Measurements from ENCODE around the gene COL7A1.

Gene COL7A1

DNA sequence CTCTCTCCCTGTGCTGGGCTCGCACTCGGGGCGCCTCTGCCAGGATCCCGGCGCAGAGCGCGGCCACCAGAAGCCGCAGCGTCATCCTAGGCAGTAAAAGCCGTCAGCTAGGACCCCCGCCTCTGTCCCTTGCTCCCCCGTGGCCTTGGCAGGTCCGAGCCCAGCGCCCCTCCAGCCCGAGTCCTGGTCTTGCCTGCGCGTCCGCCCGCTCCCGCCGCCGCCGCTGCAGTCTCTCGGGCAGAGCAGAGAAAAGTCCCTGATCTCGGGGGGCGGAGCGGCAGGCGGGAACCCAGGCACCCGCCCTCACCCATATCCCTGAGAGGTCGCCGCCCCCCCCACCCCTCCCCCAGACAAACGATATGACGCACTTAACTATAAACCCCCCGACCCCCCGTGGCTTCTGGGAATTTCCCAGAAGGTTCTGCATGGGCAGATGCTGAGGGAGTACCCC lies at the start of gene COL7A1:
Gene COL7A1, minus strand, starts transcription at position 255 of the 451 bp plus-strand sequence. Its CDS starts 170 bp downstream, at position 85.
- DNase-seq (ENCODE audit: low read depth), result no peak

DNA sequence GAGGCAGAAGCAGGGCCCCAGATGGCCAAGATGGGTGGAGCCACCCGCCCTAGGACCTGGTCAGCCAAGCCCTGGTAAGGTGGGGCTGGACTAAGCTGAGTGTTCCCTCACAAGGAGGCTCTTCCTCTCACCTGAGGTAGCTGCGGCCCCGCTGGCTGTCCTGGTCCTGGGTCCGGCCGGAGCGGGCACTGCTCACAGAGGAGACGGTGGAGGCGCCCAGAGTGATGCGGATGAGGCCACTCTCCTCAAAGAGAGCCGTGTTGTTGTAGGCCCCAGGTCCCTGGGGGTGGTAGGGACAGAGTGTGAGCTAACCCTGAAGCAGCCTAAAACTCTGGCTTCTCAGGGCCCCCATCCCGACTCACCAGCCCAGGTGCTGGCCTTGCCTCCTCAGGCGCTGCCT lies 47.5 kb upstream of the COL7A1 start:
- DNase-seq (ENCODE audit: low read depth), result no peak

DNA sequence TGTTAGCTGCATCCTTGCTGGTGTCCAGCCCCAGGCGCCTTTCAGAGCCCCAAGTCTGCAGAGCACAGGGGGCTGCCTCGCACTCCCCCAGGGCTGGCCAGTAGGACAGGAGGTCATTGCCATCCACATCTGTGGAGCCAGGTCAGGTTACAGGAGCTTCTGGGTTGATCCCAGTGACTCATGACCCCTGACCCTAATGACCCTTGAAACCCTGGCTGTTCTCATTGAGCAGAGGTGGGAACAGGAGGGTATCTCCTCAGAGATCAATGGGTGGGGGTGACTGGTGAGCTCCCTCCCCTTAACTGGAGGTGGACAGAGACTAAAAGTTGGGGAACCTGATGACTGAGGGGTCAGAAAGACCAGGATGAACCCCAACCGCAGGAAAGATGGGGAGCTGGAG lies 46.3 kb upstream of the COL7A1 start:
- no peak for DNase-seq (ENCODE audit: low read depth)

DNA sequence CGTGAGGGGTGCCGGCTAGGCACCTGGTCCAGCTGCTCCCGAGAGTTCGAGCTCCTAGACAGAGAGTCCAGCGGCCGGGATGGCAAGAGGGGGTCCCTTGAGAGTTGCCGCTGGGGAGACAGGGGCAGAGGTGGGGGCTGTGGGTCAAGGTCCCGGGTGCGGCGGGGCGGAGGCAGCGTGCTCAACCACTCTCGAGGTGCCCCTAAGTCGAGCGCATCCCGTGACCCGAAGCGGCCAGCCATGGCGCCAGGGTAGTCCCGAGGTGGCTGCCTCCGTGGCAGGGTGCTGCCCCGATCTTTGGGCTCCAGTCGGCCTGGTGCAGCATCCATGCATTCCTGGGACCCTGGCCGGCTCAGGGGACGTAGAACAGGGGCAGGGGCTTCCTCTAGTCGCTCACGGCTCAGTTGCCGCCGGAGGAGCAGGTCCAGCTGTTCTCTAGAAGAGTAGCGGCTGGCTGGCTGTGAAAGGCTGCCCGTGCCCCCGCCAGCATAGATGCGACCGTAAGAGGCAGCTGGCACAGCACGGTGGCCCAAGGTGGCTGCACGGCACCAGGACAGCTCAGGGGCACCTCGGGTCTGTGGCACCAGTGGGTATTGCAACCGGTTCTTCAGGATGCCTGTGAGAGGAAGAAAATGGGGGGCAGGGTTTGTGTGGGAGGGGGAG lies 44.9 kb upstream of the COL7A1 start:
- DNase-seq (ENCODE audit: low read depth), result no peak

DNA sequence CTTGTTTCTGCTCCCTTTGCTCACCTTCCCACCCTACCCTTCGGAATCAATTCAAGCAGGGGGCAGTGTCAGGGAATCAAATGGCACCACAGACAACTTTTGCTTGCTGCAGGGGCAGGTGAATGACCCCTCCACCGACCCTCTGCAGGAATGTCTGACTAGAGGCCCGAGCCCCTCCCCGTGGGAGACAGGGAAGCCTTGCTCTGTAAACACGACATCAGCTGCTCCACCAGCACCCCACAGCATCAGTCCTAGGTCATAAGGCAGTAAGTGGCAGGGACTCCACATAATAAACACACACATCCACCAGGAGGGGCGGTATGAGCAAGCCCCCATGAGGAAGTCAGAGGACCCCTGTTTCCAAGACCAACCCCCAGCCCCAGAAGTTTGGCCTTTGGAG lies 42.2 kb upstream of the COL7A1 start:
- no peak for DNase-seq (ENCODE audit: low read depth)

DNA sequence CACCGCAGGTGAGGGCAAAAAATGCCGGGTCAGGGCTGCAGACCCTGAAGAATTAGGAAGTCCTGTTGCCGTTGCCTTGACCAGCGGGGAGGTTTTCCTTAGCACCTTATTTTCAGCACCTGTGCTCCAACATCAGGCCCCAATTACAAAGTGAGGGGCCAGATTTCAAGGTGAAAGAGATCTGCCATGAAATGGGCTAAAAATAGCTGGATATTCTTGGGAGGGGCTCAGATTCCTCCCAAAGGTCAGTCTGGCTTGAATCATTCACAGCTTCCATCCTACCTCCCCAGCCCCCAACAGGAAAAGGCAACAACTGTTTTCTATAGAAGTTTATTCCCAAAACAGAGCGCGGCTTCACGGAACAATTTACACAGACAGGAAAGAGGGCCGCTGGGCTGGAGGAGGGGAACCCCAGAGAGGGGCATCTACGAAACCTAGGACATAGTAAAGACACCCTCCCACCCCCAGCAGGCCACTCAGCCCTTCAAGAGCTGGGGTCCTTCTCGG lies 41.1 kb upstream of the COL7A1 start:
- no peak for DNase-seq (ENCODE audit: low read depth)

DNA sequence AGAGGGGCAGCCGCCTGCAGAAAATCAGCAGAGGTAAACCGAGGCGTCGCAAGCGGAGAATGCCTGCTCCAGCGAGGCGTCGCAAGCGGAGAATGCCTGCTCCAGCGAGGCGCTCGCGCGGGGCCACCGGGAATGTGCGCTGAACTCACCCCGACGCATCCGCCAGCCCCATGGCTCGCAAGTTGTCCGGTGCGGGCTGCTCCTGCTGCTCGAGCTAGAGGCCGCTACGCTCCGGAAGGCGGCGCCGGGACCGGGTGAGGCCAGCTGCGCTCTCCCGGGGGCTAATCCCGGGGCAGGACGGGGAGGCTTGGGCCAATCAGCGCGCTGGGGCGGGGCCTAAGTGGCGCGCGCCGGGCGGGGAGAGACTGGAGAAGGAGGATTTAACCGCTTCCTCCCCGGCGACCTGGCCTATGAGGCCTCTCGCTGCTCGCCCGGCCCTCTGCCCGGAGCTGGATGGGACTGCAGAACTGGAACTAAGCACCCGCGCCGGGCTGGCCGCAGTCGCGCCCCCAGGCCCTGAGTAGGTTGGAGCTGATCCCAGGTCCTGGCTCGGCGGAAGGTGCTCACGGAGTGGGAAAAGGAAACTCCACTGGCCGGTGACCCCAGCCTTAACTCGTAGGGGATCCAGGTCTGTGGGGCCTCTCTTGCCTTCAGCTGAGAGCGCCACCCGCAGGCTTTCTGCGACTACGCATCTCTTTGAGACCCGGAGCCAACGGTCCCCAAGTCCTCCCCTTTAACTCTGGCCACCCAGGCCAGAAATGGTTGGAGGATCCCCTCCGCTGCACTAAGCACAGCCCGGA lies 40.3 kb upstream of the COL7A1 start, which contains the start of gene SLC26A6:
Gene SLC26A6, minus strand, starts transcription at position 240 of the 800 bp plus-strand sequence. Its CDS starts 68 bp downstream, at position 172.
- peak; percentile 92 for DNase-seq (ENCODE audit: low read depth)

DNA sequence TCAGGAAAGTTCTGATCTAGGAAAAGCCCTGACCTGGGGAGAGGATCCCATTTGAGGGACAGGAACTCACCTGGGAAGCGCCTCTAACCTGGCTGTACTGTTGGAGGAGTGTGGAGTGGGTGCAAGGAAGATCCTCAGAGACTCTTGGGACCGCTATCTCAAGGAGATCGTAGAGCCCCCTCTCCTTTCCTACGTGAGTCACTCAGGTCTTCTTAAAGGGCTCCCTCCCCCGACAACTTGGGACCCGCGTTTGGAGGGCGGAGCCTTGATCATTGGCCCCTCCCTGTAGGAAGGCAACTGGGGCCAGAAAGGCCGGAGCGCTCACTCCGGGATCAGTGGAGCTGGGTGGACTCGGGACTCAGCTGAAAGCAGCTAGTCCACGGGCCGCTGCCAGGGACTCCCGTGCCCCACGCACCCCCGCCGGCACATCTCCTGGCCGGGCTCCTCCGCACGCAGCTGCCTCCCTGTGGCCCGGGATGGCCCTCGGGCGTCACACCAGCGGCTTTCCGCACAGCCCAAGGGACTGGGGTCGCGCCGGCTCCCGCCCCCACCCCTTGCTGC lies 39.6 kb upstream of the COL7A1 start:
- peak; percentile 54 for DNase-seq (ENCODE audit: low read depth)

DNA sequence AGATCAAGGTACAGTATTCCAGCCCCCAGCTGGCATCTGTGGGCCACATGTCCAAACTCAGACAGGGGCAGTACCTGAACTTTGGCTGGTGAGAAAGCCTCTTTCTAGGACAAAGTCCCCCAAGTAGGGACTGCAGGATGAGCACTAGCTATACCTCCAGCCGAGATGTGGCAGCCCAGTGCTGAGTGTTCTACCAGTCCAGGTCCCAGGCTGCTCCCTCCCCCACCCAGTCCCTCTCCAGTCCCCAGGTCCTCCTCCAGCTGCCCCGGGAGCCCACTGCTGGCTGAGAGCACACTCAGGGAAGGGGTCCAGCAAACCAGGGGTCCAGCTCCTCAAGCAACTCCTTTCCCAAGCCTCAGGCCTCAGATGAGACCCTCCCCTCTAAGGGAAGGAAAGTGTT lies 38.6 kb upstream of the COL7A1 start:
- no peak for DNase-seq (ENCODE audit: low read depth)

DNA sequence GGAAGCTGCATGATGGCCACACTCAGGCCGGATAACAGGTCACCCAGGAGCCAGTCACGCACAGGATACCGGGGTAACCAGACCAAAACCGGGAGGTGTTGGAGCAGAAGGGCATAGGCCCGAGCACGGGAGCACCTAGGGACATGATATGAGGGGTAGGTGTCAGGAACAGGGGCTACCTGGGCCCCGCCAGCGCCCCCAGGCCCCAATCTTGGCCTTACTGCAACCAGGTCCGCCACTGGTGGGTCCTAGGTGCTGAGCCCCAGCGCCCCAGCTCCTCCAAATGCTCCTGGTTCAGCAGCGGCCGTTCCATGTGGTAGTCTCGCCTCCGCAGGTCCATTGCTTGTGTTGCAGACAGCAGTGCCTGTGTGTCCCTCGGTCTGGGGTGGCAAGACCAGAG lies 38.1 kb upstream of the COL7A1 start:
- DNase-seq (ENCODE audit: low read depth), result no peak

DNA sequence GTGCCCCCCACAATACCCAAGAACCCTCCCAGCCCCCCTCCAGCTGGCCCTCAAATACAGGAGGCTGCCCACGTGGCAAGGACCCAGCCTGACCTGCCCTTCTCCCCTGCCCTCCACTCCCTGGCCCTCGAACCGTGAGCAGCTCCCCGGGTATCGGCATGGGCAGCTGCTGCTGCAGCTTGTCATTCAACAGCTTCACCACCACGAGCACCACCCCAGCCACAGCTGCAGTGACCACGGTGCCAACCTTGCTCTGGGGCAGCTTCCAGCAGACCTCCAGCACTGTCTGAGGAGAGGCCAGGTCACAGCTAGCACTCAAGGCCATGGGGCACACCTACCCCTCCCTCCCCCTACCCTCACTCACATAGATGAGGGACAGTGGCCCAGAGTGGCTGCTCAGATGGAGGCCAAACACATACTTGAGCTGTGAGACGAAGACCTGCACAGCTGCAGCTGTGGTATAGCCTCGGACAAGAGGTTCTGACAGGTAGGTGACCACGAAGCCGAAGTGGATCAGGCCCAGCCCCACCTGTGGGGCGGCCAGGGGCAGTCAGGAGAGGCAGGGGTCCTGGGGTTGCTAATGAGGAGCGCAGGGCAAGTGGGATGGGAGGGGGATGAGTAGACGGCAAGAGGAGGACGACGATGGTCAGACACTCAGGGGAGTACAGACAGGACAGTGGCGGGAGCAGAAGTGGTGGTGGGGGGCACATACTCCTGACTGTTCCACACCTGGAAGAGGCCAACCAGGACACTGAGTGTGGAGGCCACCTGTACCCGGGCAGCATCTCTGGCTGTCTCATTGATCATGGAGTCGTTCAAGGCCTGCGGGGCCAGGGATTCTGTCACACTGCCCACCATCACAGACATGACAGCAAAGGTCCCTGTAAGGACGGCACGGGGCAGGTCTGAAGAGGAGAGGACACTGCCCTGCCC lies 36.7 kb upstream of the COL7A1 start:
- no peak for DNase-seq (ENCODE audit: low read depth)

DNA sequence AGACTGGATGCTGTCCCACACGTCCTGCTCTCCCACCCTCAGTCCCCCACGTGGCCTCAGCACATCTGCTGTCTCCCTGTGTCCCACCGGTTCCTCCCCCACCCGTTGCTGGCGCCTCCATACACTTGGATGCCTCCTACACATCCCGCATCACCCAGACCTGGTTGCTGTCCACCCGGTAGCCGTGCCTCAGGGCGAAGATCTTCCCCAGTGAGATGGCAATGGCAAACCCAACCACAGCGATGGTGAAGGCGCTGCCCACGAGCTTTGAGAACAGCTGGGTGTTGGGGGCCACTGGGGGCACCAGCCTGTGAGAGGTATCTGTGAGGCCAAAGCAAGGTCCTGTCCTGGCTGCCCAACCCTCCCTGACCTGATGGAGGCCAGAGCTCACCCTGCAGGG lies 35.7 kb upstream of the COL7A1 start:
- no peak for DNase-seq (ENCODE audit: low read depth)

DNA sequence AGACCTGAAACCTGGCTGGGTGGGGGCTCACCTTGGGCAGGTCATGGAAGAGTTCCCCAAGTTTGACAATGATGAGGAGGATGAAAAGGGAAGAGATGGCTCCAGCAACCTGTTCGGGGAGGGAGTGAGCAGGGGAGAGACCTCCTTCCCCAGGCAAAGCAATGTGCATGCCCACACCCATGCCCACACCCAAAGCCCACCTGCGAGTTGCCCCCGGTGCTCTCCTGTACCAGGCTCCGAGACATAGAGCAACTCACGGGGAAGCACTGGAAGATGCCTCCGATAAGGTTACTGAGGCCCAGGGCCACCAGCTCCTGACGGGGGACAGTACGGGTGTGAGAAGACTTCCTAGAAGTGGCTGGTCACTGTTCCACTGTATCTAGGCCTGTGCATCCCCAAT lies 35.3 kb upstream of the COL7A1 start:
- no peak for DNase-seq (ENCODE audit: low read depth)

DNA sequence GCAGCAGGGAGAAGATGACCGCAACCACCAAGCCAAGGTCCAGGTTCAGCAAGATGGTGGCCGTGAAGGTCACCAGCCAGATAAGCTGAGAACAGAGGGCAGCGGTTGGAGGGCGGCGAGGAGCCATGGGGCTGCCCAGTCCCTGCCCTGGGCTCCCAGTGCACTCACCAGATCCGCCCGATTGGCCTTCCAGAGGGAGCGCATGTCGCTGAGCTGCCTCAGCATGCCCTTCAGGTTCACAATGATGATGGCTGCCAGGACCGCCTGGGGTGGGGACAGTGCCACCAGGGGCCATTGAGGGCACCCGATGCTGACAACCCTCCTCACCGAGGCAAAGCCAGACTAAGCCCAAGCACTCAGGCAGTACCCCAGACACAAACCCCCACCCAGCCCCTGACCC lies 34.8 kb upstream of the COL7A1 start:
- no peak for DNase-seq (ENCODE audit: low read depth)

DNA sequence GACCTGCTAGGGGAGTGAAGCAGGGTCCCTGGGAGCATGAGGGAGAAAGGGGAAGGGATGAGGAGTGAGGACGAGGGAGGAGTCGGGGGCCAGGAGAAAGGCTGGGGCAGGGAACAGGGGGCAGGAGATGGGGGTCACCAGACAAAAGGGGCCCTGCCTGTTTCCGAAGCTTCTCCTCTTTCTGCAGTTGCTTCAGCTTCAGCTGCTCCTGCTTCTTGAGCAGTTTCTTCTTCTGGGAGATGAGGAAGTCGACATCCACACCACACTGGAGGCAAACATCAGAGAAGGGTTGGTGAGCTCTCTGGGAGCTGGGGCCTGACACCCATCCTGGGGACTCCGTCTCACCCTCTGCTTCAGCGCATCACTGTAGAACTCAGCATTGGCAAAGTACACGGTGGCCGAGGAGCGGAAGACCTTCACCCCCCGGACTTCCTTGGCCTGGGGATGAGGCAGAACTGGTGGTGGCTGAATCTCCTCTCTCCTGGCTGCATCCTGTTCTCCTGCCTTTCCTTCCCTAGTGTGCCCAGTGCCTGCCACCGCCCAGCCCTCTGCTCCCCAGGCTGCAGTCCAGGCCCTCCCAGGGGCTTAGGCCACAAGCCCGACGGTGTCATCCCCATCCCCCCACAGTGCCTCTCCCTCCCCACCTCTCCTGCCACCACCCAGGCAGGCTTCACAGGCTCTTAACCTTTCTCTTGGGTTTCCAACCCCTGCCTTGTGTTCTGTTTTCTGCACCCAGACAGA lies 33.3 kb upstream of the COL7A1 start:
- DNase-seq (ENCODE audit: low read depth), result no peak

DNA sequence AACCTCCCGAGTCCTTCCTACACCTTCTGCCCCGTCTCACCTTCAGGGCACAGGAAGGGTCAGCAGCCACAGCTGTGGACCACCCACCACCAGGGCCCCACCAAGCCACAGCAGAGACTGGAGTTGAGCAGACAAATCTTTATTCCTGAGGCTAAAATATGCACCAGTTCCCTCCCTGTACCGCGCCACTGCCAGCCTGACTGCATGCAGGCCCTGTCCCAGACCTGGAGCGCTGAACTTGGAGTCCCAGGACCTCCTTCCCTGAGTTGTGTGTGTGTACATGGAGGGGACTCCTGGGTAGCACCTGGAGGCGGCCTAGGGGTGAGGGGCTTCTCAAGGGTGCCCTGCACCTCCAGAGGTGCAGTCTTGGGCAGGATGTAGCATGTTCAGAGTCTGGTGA lies 30.5 kb upstream of the COL7A1 start:
- DNase-seq (ENCODE audit: low read depth), result no peak

DNA sequence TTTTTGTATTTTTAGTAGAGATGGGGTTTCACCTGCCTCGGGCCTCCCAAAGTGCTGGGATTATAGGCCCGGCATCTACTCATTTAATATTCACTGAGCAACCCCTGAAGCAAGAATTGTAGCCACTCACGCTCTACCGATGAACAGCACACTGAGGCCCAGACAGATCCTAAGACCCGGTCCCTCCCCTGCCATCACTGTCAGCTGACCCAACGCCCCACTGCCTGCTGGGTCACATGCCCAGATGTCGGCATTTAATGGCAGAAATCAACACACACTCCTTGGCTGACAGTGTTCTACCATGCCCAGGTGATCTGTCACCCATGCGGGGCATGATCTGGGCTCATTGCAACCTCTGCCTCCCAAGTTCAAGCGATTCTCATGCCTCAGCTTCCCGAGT lies 29.6 kb upstream of the COL7A1 start:
- DNase-seq (ENCODE audit: low read depth), result no peak

DNA sequence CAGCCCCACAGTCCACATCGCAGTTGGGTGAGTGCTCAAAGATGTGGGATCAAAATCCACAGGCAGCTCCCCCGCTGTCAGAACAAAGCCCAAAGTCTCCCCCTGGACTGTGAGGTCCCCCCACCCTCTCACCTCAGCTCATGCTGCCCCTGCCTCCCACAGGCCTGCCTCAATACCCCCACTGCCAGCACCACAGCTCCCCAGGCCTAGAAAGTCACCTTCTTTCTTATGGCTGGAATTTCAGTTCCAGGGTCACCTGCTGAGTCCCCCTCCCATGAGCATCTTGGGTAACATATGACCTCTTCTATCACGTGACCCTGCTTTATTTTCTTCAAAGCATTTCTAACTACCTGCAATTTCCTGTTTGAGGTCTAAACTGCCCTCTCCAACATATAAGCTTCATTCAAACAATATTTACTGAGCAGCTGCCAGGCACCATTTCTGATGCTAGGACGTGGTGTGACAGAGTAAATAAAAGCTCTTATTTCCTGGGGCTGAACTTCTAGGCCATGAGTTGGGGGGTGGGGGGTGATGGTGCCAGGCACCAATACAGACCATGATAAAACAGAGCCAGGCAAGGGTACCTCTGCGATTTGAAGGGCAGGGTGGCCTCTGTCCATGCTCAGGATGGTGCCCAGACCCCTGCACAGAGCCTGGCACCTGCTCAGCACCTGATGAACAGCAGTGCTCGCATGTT lies 28.9 kb upstream of the COL7A1 start:
- DNase-seq (ENCODE audit: low read depth), result no peak

DNA sequence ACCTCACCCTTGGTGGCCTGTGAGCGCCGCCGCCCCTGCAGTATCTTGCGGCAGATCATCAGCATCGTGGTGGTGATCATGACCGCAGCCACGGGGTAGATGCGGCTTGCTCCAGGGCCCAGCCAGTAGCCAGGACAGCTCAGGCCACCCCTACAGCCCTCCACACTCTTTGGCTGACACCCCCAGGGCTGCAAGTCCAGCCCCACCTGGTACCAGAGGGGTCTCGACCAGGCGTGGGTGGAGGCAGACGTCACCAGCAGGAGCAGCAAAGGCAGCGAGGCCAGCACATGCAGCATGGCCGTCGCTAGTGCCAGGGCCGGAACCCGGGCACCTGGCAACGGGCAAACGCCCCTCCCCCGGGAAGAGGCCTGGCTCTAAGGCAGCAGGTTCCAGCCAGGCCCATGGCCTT lies 26.3 kb upstream of the COL7A1 start, which contains the start of gene TMEM89:
Gene TMEM89, minus strand, starts transcription at position 309 of the 409 bp plus-strand sequence. Its CDS starts 13 bp downstream, at position 296.
- no peak for DNase-seq (ENCODE audit: low read depth)
